Vagina (tissue), 2 donors: Measurements from ENCODE around the gene ZNF804B.

Source experiments
- CTCF ChIP-seq, 3 experiments: fragments of 450-650 bp in 2 of 3; fragments of 200-600 bp in 1 of 3; sonication (generic) in 1 of 3; IDR thresholded peaks; one replicate each; pipeline ENCODE4 v1.5.1; 2017 to 2019; ENCODE audit warnings: antibody characterized with exemption in 3 of 3, mild to moderate bottlenecking in 2 of 3, moderate library complexity in 2 of 3
- POLR2AphosphoS5 ChIP-seq, 2 donors: sonication (generic); formaldehyde crosslinking; IDR thresholded peaks; one replicate each; pipeline ENCODE4 v1.9.0; 2017; ENCODE audit warnings: antibody characterized with exemption in 2 of 2, mild to moderate bottlenecking in 2 of 2, low read depth in 1 of 2; ENCODE audit not compliant: insufficient read depth in 1 of 2

DNA sequence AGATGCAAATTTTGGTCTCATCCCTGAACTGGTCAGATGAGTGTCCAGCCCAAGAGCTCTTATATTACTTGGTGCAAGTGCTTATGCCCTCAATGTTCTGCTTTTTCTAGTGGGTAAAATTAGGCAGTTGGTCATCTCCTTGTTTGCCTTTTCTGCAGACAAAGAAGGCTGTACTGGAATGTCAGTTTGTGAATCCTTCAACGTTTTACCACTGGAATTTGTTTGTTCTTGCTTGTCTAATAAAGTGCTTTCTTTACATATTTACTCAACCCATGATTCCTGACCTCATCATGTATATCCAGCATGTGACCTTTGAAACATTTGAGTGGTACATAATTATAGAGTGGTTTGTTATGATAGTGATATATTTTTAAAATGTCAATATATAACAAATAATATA lies 268.3 kb downstream of the ZNF804B start:
- TF ChIP-seq CTCF (IDR thresholded peaks at IDR 0.05) (no peak), POLR2AphosphoS5 (IDR thresholded peaks at IDR 0.05; ENCODE audit: insufficient read depth in 1 of 2, low read depth in 1 of 2) (no peak)
